ENCODE measurements around the gene TCEANC2.

GRCh38 chr1:54111624-54112023 is 58.2 kb downstream of the TCEANC2 start:
- TF ChIP-seq POLR2A (IDR thresholded peaks at IDR 0.05) (no peak), POLR2AphosphoS5 (IDR thresholded peaks at IDR 0.05) (no peak), CTCF (IDR thresholded peaks at IDR 0.05) (no peak)

Measured in transverse colon (tissue), 4 donors.